ENCODE results near the gene PI16.
"Not testable (repeated sequence)": the region's sequence is repeated elsewhere in the genome, so short reads cannot be mapped to it uniquely, and the experiment has no call there.

- TF ChIP-seq, protein P1, sequence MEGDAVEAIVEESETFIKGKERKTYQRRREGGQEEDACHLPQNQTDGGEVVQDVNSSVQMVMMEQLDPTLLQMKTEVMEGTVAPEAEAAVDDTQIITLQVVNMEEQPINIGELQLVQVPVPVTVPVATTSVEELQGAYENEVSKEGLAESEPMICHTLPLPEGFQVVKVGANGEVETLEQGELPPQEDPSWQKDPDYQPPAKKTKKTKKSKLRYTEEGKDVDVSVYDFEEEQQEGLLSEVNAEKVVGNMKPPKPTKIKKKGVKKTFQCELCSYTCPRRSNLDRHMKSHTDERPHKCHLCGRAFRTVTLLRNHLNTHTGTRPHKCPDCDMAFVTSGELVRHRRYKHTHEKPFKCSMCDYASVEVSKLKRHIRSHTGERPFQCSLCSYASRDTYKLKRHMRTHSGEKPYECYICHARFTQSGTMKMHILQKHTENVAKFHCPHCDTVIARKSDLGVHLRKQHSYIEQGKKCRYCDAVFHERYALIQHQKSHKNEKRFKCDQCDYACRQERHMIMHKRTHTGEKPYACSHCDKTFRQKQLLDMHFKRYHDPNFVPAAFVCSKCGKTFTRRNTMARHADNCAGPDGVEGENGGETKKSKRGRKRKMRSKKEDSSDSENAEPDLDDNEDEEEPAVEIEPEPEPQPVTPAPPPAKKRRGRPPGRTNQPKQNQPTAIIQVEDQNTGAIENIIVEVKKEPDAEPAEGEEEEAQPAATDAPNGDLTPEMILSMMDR (IDR thresholded peaks at IDR 0.05) = not testable (repeated sequence)
- not testable (repeated sequence) for TF ChIP-seq POLR2AphosphoS5, POLR2A (IDR thresholded peaks at IDR 0.05)
Measured at GRCh38 chr6:36990401-36990800, 35.9 kb downstream of the PI16 start.
